GM10248 (cell line): ENCODE results near the gene CBY1.

Experiments used
- CTCF ChIA-PET: fragments of 300-600 bp; sonication (Branson Sonifier 250); formaldehyde crosslinking; extraction: SDS; loops from one replicate; lab custom pipeline; 2021; ENCODE audit warnings: antibody characterized with exemption; lab: Yijun Ruan, JAX
- POLR2A ChIA-PET: fragments of 350-650 bp; sonication (Branson Sonifier 250); formaldehyde crosslinking; extraction: SDS; loops from one replicate; lab custom pipeline; 2020; ENCODE audit warnings: antibody characterized with exemption; lab: Yijun Ruan, JAX
- DNase-seq: peaks from one replicate; pipeline ENCODE4 v3.0.0; 2012; ENCODE audit errors: extremely low spot score
- TF ChIP-seq, protein P1 (sequence below): IDR thresholded peaks from 2 replicates; pipeline ENCODE4 v1.5.1; 2012; ENCODE audit warnings: mild to moderate bottlenecking, low read depth; ENCODE audit errors: extremely low read depth, missing control alignments, control extremely low read depth

CBY1 gene

GRCh38 chr22:38709306-38709705, 52.9 kb downstream of the CBY1 start:
- TF ChIP-seq, protein P1, sequence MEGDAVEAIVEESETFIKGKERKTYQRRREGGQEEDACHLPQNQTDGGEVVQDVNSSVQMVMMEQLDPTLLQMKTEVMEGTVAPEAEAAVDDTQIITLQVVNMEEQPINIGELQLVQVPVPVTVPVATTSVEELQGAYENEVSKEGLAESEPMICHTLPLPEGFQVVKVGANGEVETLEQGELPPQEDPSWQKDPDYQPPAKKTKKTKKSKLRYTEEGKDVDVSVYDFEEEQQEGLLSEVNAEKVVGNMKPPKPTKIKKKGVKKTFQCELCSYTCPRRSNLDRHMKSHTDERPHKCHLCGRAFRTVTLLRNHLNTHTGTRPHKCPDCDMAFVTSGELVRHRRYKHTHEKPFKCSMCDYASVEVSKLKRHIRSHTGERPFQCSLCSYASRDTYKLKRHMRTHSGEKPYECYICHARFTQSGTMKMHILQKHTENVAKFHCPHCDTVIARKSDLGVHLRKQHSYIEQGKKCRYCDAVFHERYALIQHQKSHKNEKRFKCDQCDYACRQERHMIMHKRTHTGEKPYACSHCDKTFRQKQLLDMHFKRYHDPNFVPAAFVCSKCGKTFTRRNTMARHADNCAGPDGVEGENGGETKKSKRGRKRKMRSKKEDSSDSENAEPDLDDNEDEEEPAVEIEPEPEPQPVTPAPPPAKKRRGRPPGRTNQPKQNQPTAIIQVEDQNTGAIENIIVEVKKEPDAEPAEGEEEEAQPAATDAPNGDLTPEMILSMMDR, result no peak
- DNase-seq, result no peak
- CTCF ChIA-PET, result interaction anchor here (1.3 to 1.4 kb wide), 3 partner anchors 16 to 60 kb away, joined by 4 to 6 read pairs (median 5); partner anchors contain the start of gene TOMM22
- POLR2A ChIA-PET, result interaction anchor here (0.6 kb wide), 1 partner anchor 519 kb away, joined by 4 read pairs; no protein-coding TSS in a partner anchor

DNA sequence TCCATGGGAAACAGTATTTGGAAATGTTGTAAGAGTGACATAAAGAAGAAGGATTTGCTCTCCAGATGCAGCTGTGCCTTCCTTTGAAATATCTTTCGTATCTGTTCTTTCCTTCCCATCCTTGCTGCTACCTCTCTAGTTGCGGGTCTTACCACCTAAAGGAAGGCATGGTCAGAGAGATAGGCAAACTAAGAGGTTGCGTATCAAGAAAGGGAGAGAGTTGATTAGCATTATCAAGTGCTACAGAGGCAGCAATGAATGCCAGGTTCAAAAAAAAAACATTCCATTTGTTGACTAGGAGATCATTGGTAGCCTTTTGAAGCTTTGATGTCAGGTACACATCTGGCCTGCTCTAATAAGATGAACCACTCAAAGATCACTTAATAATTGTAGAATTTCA, 53.9 kb downstream of the CBY1 start:
- TF ChIP-seq, protein P1, result no peak
- ChIA-PET CTCF (interaction anchor here (1.4 kb wide), 2 partner anchors 29 to 58 kb away, joined by 4 to 6 read pairs; partner anchors contain the start of gene TOMM22), POLR2A (no interaction called here)
- no peak for DNase-seq

GRCh38 chr22:38710866-38711265, 54.4 kb downstream of the CBY1 start:
- TF ChIP-seq, protein P1, result no peak
- POLR2A ChIA-PET, result no interaction called here
- CTCF ChIA-PET, result interaction anchor here (1.4 kb wide), 1 partner anchor 58 kb away, joined by 4 read pairs; no protein-coding TSS in a partner anchor
- no peak for DNase-seq

GRCh38 chr22:38712486-38713207, 56.2 kb downstream of the CBY1 start:
- ChIA-PET CTCF (interaction anchor here (1.4 to 4.9 kb wide), 3 partner anchors 12 to 21 kb away, joined by 5 to 18 read pairs (median 8); no protein-coding TSS in a partner anchor), POLR2A (no interaction called here)
- no peak for DNase-seq
- TF ChIP-seq, protein P1, result no peak

GRCh38 chr22:38713921-38714320, 57.5 kb downstream of the CBY1 start:
- POLR2A ChIA-PET, result interaction anchor here (0.5 to 1.1 kb wide), 3 partner anchors 16 to 30 kb away, joined by 3 to 6 read pairs (median 4); no protein-coding TSS in a partner anchor
- TF ChIP-seq, protein P1, result no peak
- no peak for DNase-seq
- CTCF ChIA-PET, result interaction anchor here (2.2 to 4.9 kb wide), 2 partner anchors 11 to 19 kb away, joined by 11 to 18 read pairs; no protein-coding TSS in a partner anchor

DNA sequence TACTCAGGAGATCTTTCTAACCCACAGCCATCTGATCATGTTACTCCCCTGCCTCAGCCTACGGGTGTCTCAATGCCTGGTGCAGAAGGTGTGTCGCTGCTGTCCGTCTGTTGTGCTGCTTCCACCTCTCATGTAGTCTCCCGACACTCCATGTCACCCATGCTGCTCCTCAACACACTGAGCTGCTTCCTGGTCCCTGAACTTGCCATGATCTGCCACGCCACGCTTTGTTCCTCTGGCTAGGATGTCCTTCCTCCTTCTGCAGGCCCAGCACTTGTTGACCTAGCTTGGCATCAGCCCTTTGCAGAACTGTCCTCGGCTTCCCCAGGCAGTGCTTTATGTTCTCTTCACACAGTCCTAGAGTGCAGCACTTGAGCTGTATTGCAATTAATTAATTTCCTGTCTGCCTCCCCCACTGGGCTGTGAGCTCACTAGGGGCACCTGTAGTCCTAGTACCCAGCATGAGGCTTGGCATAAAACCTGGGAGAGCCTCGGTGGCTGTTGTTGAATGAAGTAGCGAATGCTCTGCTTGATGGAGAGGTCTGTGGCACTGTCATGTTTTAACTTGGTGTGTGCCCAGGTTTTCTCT, 58.8 kb downstream of the CBY1 start:
- CTCF ChIA-PET, result interaction anchor here (1.5 to 4.9 kb wide), 3 partner anchors 8 to 18 kb away, joined by 5 to 18 read pairs (median 11); no protein-coding TSS in a partner anchor
- no peak for DNase-seq
- TF ChIP-seq, protein P1, result no peak
- POLR2A ChIA-PET, result interaction anchor here (0.6 to 1.0 kb wide), 2 partner anchors 8 to 21 kb away, joined by 3 read pairs; no protein-coding TSS in a partner anchor
